ENCODE results near the gene NRXN2. TPM values are rescaled to one million over a fixed set of nuclear protein-coding genes. Genes with fewer than 3 reads are reported as not detected.

Gene NRXN2
- total and polyA plus RNA-seq, 4 donors: 0.17 to 2.8 (median 1.4) TPM

- Histone ChIP-seq H3K27me3 (ENCODE audit: control insufficient read depth in 4 of 4, insufficient read depth in 4 of 4, low read length in 3 of 4) (no peaks in the 10 kb centered on the region), H3K4me1 (ENCODE audit: control insufficient read depth in 4 of 4, insufficient read depth in 4 of 4, low read length in 3 of 4) (peaks cover 0 to 6% (median 1%) of the 10 kb centered on the region in 4 donors), H3K27ac (ENCODE audit: low read depth in 1 of 2, low read length in 2 of 2) (no peak overlapping the region), H3K36me3 (ENCODE audit: control insufficient read depth in 4 of 4, insufficient read depth in 3 of 4, low read depth in 1 of 4, low read length in 3 of 4) (no peaks in the 10 kb centered on the region), H3K4me3 (ENCODE audit: low read depth in 1 of 3, low read length in 3 of 3) (no peak overlapping the region), H3K9me3 (ENCODE audit: control insufficient read depth in 4 of 4, low read length in 3 of 4) (no peaks in the 10 kb centered on the region), H3K9ac (ENCODE audit: low read depth in 1 of 2, low read length in 2 of 2) (no peak overlapping the region)
- TF ChIP-seq HNF4A (conservative IDR thresholded peaks at IDR 0.05): no peak
- TF ChIP-seq JUND (IDR thresholded peaks at IDR 0.05): no peak
- no peak for TF ChIP-seq ATF3 (IDR thresholded peaks at IDR 0.05)
- TF ChIP-seq EGR1 (IDR thresholded peaks at IDR 0.05; ENCODE audit: low read depth in 2 of 2): no peak
- TF ChIP-seq CTCF (IDR thresholded peaks at IDR 0.05; ENCODE audit: low read depth, low read length, missing input control): no peak
- no peak for TF ChIP-seq TAF1 (conservative IDR thresholded peaks at IDR 0.05)
- no peak for TF ChIP-seq YY1 (IDR thresholded peaks at IDR 0.05)
- no peak for TF ChIP-seq GABPA (IDR thresholded peaks at IDR 0.05 in 1 of 2, conservative IDR thresholded peaks at IDR 0.05 in 1 of 2)
- TF ChIP-seq MAX (IDR thresholded peaks at IDR 0.05): no peak
- no peak for TF ChIP-seq SP1 (IDR thresholded peaks at IDR 0.05)
- no peak for TF ChIP-seq FOXA2 (IDR thresholded peaks at IDR 0.05)
- TF ChIP-seq RAD21 (IDR thresholded peaks at IDR 0.05): no peak
- no peak for TF ChIP-seq NR2F2 (IDR thresholded peaks at IDR 0.05)
- WGBS: 92% methylated on average over 12 of the region's 12 CpGs
- no peak for DNase-seq (ENCODE audit: low spot score)
Measured at GRCh38 chr11:64563966-64564365, 159.0 kb downstream of the NRXN2 start.

GRCh38 chr11:64562723-64563351 lies 160.2 kb downstream of the NRXN2 start:
- H3K27me3 ChIP-seq (ENCODE audit: control insufficient read depth in 4 of 4, insufficient read depth in 4 of 4, low read length in 3 of 4): no peaks in the 10 kb centered on the region
- H3K9ac ChIP-seq (ENCODE audit: low read depth in 1 of 2, low read length in 2 of 2): no peak overlapping the region
- no peak overlapping the region for H3K4me3 ChIP-seq (ENCODE audit: low read depth in 1 of 3, low read length in 3 of 3)
- 93% methylated on average over 15 of the region's 15 CpGs for WGBS
- DNase-seq (ENCODE audit: low spot score): no peak
- H3K36me3 ChIP-seq (ENCODE audit: control insufficient read depth in 4 of 4, insufficient read depth in 3 of 4, low read depth in 1 of 4, low read length in 3 of 4): no peaks in the 10 kb centered on the region
- H3K4me1 ChIP-seq (ENCODE audit: control insufficient read depth in 4 of 4, insufficient read depth in 4 of 4, low read length in 3 of 4): peaks cover 0 to 6% (median 1%) of the 10 kb centered on the region in 4 donors
- TF ChIP-seq HNF4A (conservative IDR thresholded peaks at IDR 0.05): no peak
- no peak for TF ChIP-seq YY1 (IDR thresholded peaks at IDR 0.05)
- no peak for TF ChIP-seq HNF4G (IDR thresholded peaks at IDR 0.05)
- no peak for TF ChIP-seq RXRA (IDR thresholded peaks at IDR 0.05)
- no peak for TF ChIP-seq TAF1 (conservative IDR thresholded peaks at IDR 0.05)
- TF ChIP-seq EGR1 (IDR thresholded peaks at IDR 0.05; ENCODE audit: low read depth in 2 of 2): no peak
- no peak for TF ChIP-seq JUND (IDR thresholded peaks at IDR 0.05)
- TF ChIP-seq FOXA1 (IDR thresholded peaks at IDR 0.05): no peak
- no peak for TF ChIP-seq CTCF (IDR thresholded peaks at IDR 0.05; ENCODE audit: low read depth, low read length, missing input control)
- no peak overlapping the region for H3K27ac ChIP-seq (ENCODE audit: low read depth in 1 of 2, low read length in 2 of 2)
- H3K9me3 ChIP-seq (ENCODE audit: control insufficient read depth in 4 of 4, low read length in 3 of 4): no peaks in the 10 kb centered on the region

All from liver (tissue), 9 donors.